ENCODE results near the gene C12orf57. TPM values are rescaled to one million over a fixed set of nuclear protein-coding genes. Genes with fewer than 3 reads are reported as not detected.

The C12orf57 gene
- total RNA-seq, 4 donors from 2014 or later: 259 to 2,496 (median 1,289) TPM

DNA sequence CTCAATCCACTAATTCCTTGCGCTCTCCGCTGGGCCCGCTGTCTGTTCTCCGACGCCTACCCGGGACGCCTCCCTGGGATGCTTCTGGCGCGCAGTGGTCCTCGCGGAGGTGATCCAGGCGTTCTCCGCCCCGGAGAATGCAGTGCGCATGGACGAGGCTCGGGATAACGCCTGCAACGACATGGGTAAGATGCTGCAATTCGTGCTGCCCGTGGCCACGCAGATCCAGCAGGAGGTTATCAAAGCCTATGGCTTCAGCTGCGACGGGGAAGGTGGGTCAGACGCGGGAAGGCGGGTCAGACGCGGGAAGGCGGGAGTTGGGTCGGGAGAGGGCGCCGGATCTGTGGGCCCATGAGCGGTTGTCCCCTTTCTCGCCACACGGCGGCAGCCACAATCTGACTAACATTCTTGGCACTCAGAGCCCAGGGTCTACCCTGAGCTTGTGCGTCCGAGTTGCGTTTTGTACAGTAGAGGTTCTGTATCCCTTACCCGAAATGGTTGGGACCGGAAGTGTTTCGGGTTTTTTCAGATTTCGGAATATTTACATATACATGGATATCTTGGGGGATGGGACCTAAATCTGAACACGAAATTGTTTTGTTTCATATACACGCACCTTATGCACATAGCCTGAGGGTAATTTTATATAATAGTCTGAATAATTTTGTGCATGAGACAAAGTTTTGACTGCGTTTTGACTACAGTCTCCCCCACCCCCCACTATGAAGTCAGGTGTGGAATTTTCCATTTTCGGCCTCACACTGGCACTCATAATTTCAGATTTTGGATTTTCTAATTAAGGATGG lies 762 bp downstream of the C12orf57 start:
- TF ChIP-seq, protein P1, sequence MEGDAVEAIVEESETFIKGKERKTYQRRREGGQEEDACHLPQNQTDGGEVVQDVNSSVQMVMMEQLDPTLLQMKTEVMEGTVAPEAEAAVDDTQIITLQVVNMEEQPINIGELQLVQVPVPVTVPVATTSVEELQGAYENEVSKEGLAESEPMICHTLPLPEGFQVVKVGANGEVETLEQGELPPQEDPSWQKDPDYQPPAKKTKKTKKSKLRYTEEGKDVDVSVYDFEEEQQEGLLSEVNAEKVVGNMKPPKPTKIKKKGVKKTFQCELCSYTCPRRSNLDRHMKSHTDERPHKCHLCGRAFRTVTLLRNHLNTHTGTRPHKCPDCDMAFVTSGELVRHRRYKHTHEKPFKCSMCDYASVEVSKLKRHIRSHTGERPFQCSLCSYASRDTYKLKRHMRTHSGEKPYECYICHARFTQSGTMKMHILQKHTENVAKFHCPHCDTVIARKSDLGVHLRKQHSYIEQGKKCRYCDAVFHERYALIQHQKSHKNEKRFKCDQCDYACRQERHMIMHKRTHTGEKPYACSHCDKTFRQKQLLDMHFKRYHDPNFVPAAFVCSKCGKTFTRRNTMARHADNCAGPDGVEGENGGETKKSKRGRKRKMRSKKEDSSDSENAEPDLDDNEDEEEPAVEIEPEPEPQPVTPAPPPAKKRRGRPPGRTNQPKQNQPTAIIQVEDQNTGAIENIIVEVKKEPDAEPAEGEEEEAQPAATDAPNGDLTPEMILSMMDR (IDR thresholded peaks at IDR 0.05): peak; percentile 84 to 96 (median 89)
- TF ChIP-seq POLR2A (IDR thresholded peaks at IDR 0.05): peak; percentile 14 to 50
- intact Hi-C loops (cut with DNase I; ENCODE audit: low total_unique reads): loop anchor here (10.0 kb wide), 1 partner anchor 170 kb away; no protein-coding TSS in a partner anchor
- Histone ChIP-seq H3K9me3 (no peaks in the 10 kb centered on the region), H3K36me3 (no peaks in the 10 kb centered on the region), H3K27ac (peak overlapping the region; percentile 93 to 94), H3K27me3 (no peaks in the 10 kb centered on the region), H3K4me1 (peaks cover 4 to 6% of the 10 kb centered on the region in 2 donors), H3K4me3 (peak overlapping the region; percentile 74 to 80)
- DNase-seq: peak; percentile 94

DNA sequence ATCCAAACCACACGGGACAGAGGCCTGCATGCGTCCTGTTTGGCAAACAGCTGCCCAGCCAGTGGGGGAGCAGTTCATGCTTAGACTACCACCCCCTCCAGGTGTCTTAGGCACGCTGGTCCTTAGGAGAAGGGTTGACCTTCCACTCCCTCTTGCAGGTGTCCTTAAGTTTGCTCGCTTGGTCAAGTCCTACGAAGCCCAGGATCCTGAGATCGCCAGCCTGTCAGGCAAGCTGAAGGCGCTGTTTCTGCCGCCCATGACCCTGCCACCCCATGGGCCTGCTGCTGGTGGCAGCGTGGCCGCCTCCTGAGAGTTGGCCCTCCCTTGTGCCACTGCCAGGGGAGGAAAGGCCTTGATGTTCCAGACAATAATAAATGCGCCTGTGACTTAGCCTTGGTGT lies 1.8 kb downstream of the C12orf57 start:
- no peaks in the 10 kb centered on the region for H3K36me3 ChIP-seq
- peaks cover 4 to 6% of the 10 kb centered on the region in 2 donors for H3K4me1 ChIP-seq
- H3K27me3 ChIP-seq: no peaks in the 10 kb centered on the region
- H3K9me3 ChIP-seq: no peaks in the 10 kb centered on the region
- TF ChIP-seq, protein P1 (IDR thresholded peaks at IDR 0.05): no peak
- TF ChIP-seq POLR2A (IDR thresholded peaks at IDR 0.05): no peak
- intact Hi-C loops (cut with DNase I; ENCODE audit: low total_unique reads): loop anchor here (10.0 kb wide), 1 partner anchor 169 kb away; no protein-coding TSS in a partner anchor
- no peak overlapping the region for H3K4me3 ChIP-seq
- peak overlapping the region in 1 of 2 donors; percentile 94 for H3K27ac ChIP-seq
- DNase-seq: no peak

DNA sequence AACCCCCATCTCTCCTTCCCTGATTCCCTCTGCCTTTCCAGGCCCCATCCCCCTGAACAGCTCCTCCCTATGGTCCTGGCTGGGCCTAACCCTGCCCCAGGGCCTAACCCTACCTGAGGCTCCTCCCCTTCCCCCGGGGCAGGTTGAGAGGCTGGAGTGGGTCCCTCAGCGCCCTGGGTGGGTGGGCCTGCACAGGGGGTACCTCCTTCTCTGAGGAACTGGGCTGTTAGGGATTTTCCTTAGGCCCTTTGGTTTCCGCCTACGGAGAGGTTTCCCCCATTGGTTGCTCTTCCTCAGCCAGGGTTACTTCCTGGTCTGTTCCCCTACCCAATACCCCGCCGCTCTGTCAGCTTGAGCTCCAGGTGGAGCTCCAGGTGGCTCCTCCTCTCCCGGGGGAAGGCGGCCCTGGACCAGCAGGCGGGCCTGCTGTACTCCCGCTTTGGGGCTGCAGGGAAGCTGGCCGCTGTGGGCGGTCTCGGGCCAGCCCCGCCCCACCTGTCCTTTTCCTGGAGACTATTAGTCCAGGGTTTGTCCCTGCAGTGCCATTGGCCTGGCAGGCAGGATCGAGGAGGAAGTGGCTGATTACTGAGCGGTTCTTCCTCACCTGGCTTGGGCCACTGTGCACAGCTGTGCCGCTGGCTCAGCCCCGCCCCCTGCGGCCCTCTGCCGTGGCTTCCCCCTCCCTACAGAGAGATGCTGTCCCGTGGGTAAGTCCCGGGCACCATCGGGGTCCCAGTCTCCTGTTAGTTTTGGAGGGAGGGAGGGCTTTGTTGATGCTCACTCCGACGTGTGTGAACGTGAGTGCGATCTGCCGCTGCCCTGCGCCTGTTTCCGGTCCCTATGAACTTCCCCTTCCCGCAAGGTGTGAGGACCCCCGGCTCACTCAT lies 2.5 kb downstream of the C12orf57 start:
- no peak for DNase-seq
- no peaks in the 10 kb centered on the region for H3K9me3 ChIP-seq
- intact Hi-C loops (cut with DNase I; ENCODE audit: low total_unique reads): loop anchor here (10.0 kb wide), 1 partner anchor 169 kb away; no protein-coding TSS in a partner anchor
- no peaks in the 10 kb centered on the region for H3K27me3 ChIP-seq
- peak overlapping the region in 1 of 2 donors; percentile 58 for H3K27ac ChIP-seq
- peaks cover 4 to 6% of the 10 kb centered on the region in 2 donors for H3K4me1 ChIP-seq
- H3K4me3 ChIP-seq: no peak overlapping the region
- TF ChIP-seq, protein P1 (IDR thresholded peaks at IDR 0.05): no peak
- TF ChIP-seq POLR2A (IDR thresholded peaks at IDR 0.05): peak in 1 of 2 donors; percentile 57
- H3K36me3 ChIP-seq: no peaks in the 10 kb centered on the region

DNA sequence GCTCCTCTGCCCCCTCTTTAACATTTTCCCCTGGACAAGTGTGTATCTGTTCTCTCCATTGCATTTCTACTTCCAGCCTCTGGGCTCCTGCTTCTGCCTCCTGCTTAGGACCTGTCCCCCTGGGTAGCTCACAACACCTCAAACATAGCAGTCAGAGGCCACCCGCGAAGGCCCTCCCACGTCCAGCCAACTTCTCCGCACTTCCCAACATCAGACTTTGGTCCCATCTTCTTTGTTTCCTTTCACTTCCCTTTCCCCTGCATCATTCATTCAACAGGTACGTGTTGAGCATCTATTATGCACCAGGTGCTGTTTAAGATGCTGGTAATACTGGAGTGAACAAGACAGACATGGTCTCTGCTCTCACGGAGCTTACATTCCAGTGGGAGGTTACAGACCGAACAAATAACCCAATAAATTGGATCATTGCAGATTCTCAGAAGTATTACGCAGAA lies 3.1 kb downstream of the C12orf57 start:
- Histone ChIP-seq H3K27me3 (no peaks in the 10 kb centered on the region), H3K4me3 (no peak overlapping the region), H3K9me3 (no peaks in the 10 kb centered on the region), H3K27ac (no peak overlapping the region), H3K36me3 (no peaks in the 10 kb centered on the region), H3K4me1 (peaks cover 4 to 6% of the 10 kb centered on the region in 2 donors)
- no peak for TF ChIP-seq POLR2A (IDR thresholded peaks at IDR 0.05)
- TF ChIP-seq, protein P1 (IDR thresholded peaks at IDR 0.05): no peak
- intact Hi-C loops (cut with DNase I; ENCODE audit: low total_unique reads): loop anchor here (10.0 kb wide), 1 partner anchor 168 kb away; no protein-coding TSS in a partner anchor
- no peak for DNase-seq
